ENCODE measurements around the gene MICALL2.

The MICALL2 gene

GRCh38 chr7:1468203-1468602, 8.9 kb upstream of the MICALL2 start:
- no peak for DNase-seq
- H3K4me3 Mint-ChIP-seq, result no peak overlapping the region

GRCh38 chr7:1466524-1467271, 7.4 kb upstream of the MICALL2 start:
- TF ChIP-seq CTCF (IDR thresholded peaks at IDR 0.05), result no peak
- no peak overlapping the region for H3K27ac Mint-ChIP-seq
- no peaks in the 10 kb centered on the region for H3K9me3 Mint-ChIP-seq
- DNase-seq, result peak; percentile 81
- H3K4me3 Mint-ChIP-seq, result no peak overlapping the region
- peaks cover 23% of the 10 kb centered on the region for H3K4me1 Mint-ChIP-seq
- no peaks in the 10 kb centered on the region for H3K36me3 Mint-ChIP-seq (ENCODE audit: low read depth)
- H3K27me3 Mint-ChIP-seq (ENCODE audit: low read depth, poor library complexity), result no peaks in the 10 kb centered on the region

More at GRCh38 chr7:1468203-1468602, 8.9 kb upstream of the MICALL2 start:
- Mint-ChIP-seq H3K4me1 (peaks cover 16% of the 10 kb centered on the region), H3K27ac (peak overlapping the region; percentile 80), H3K27me3 (ENCODE audit: low read depth, poor library complexity) (no peaks in the 10 kb centered on the region), H3K9me3 (no peaks in the 10 kb centered on the region), H3K36me3 (ENCODE audit: low read depth) (peaks cover 4% of the 10 kb centered on the region)
- TF ChIP-seq CTCF (IDR thresholded peaks at IDR 0.05), result no peak

GRCh38 chr7:1464694-1465093, 5.4 kb upstream of the MICALL2 start:
- Mint-ChIP-seq H3K36me3 (ENCODE audit: low read depth) (no peaks in the 10 kb centered on the region), H3K27me3 (ENCODE audit: low read depth, poor library complexity) (no peaks in the 10 kb centered on the region), H3K4me3 (no peak overlapping the region), H3K4me1 (peaks cover 33% of the 10 kb centered on the region), H3K9me3 (no peaks in the 10 kb centered on the region), H3K27ac (no peak overlapping the region)
- DNase-seq, result no peak
- no peak for TF ChIP-seq CTCF (IDR thresholded peaks at IDR 0.05)

GRCh38 chr7:1463676-1464223, 4.5 kb upstream of the MICALL2 start:
- TF ChIP-seq CTCF (IDR thresholded peaks at IDR 0.05), result no peak
- Mint-ChIP-seq H3K4me3 (no peak overlapping the region), H3K27ac (no peak overlapping the region), H3K4me1 (peaks cover 31% of the 10 kb centered on the region), H3K9me3 (no peaks in the 10 kb centered on the region), H3K36me3 (ENCODE audit: low read depth) (no peaks in the 10 kb centered on the region), H3K27me3 (ENCODE audit: low read depth, poor library complexity) (no peaks in the 10 kb centered on the region)
- DNase-seq, result no peak

GRCh38 chr7:1461646-1462375, 2.5 kb upstream of the MICALL2 start:
- peaks cover 43% of the 10 kb centered on the region for H3K4me1 Mint-ChIP-seq

More at GRCh38 chr7:1461646-1462375, 2.5 kb upstream of the MICALL2 start:
- no peak for TF ChIP-seq CTCF (IDR thresholded peaks at IDR 0.05)
- no peaks in the 10 kb centered on the region for H3K9me3 Mint-ChIP-seq
- no peaks in the 10 kb centered on the region for H3K36me3 Mint-ChIP-seq (ENCODE audit: low read depth)
- H3K4me3 Mint-ChIP-seq, result no peak overlapping the region
- no peak for DNase-seq
- no peaks in the 10 kb centered on the region for H3K27me3 Mint-ChIP-seq (ENCODE audit: low read depth, poor library complexity)
- H3K27ac Mint-ChIP-seq, result no peak overlapping the region
